ENCODE measurements around the gene NRXN3. TPM values are rescaled to one million over a fixed set of nuclear protein-coding genes. Genes with fewer than 3 reads are reported as not detected.

NRXN3 gene
- polyA plus RNA-seq, 1 donor (not counting 4 experiments of a cell fraction or from before 2014, with no cell fraction given): 0.89 TPM

- no peak for FAIRE-seq
- TF ChIP-seq CTCF (optimal IDR thresholded peaks at IDR 0.05 in 1 of 3, IDR thresholded peaks at IDR 0.05 in 1 of 3, conservative IDR thresholded peaks at IDR 0.05 in 1 of 3; ENCODE audit: extremely low read depth in 1 of 3, insufficient read depth in 2 of 3, low read length in 3 of 3): no peak
- no peak for TF ChIP-seq EZH2 (IDR thresholded peaks at IDR 0.05; ENCODE audit: low read length)
- dilution Hi-C loops (cut with MboI; ENCODE audit: extremely low pct_ligation_motif_present, low sequenced_read_pairs): no loop called here
Observed at GRCh38 chr14:78586681-78587080, 416.5 kb downstream of the NRXN3 start.

GRCh38 chr14:78588906-78589305, 418.7 kb downstream of the NRXN3 start:
- Histone ChIP-seq H3K9me1 (ENCODE audit: control insufficient read depth, extremely low read depth, insufficient read depth, low read length) (no peaks in the 10 kb centered on the region), H4K20me1 (ENCODE audit: control insufficient read depth, extremely low read depth, insufficient read depth, low read length) (no peaks in the 10 kb centered on the region), H3K79me2 (ENCODE audit: control insufficient read depth, insufficient read depth, low read length) (no peaks in the 10 kb centered on the region), H2AFZ (ENCODE audit: control insufficient read depth, low read length) (no peak overlapping the region), H3K4me1 (ENCODE audit: control insufficient read depth, extremely low read depth, insufficient read depth, low read length) (no peaks in the 10 kb centered on the region), H3K9ac (ENCODE audit: control insufficient read depth, extremely low read depth, insufficient read depth, low read length) (no peak overlapping the region), H3K27me3 (ENCODE audit: control insufficient read depth, extremely low read depth, insufficient read depth, low read length) (no peaks in the 10 kb centered on the region), H3K9me3 (ENCODE audit: control insufficient read depth, low read depth, low read length) (no peaks in the 10 kb centered on the region), H3K27ac (ENCODE audit: control insufficient read depth, insufficient read depth, low read length) (no peak overlapping the region), H3K4me3 (ENCODE audit: control insufficient read depth in 2 of 3, extremely low read depth in 1 of 3, insufficient read depth in 2 of 3, low read depth in 1 of 3, low read length in 3 of 3) (no peak overlapping the region), H3K4me2 (ENCODE audit: control insufficient read depth, extremely low read depth, insufficient read depth, low read depth, low read length) (no peak overlapping the region), H3K36me3 (ENCODE audit: control insufficient read depth in 2 of 2, extremely low read depth in 1 of 2, insufficient read depth in 2 of 2, low read length in 2 of 2) (no peaks in the 10 kb centered on the region)
- DNase-seq (ENCODE audit: low read depth, low spot score) (no peak), FAIRE-seq (no peak)
- dilution Hi-C loops (cut with MboI; ENCODE audit: extremely low pct_ligation_motif_present, low sequenced_read_pairs): no loop called here
- no peak for TF ChIP-seq CTCF (optimal IDR thresholded peaks at IDR 0.05 in 1 of 3, IDR thresholded peaks at IDR 0.05 in 1 of 3, conservative IDR thresholded peaks at IDR 0.05 in 1 of 3; ENCODE audit: extremely low read depth in 1 of 3, insufficient read depth in 2 of 3, low read length in 3 of 3)
- TF ChIP-seq EZH2 (IDR thresholded peaks at IDR 0.05; ENCODE audit: low read length): no peak

More at GRCh38 chr14:78586681-78587080, 416.5 kb downstream of the NRXN3 start:
- Histone ChIP-seq H3K36me3 (ENCODE audit: control insufficient read depth in 2 of 2, extremely low read depth in 1 of 2, insufficient read depth in 2 of 2, low read length in 2 of 2) (no peaks in the 10 kb centered on the region), H3K4me2 (ENCODE audit: control insufficient read depth, extremely low read depth, insufficient read depth, low read depth, low read length) (no peak overlapping the region), H3K4me3 (ENCODE audit: control insufficient read depth in 2 of 3, extremely low read depth in 1 of 3, insufficient read depth in 2 of 3, low read depth in 1 of 3, low read length in 3 of 3) (no peak overlapping the region), H3K9me3 (ENCODE audit: control insufficient read depth, low read depth, low read length) (no peaks in the 10 kb centered on the region), H2AFZ (ENCODE audit: control insufficient read depth, low read length) (no peak overlapping the region), H3K4me1 (ENCODE audit: control insufficient read depth, extremely low read depth, insufficient read depth, low read length) (no peaks in the 10 kb centered on the region), H4K20me1 (ENCODE audit: control insufficient read depth, extremely low read depth, insufficient read depth, low read length) (no peaks in the 10 kb centered on the region), H3K9me1 (ENCODE audit: control insufficient read depth, extremely low read depth, insufficient read depth, low read length) (no peaks in the 10 kb centered on the region), H3K27ac (ENCODE audit: control insufficient read depth, insufficient read depth, low read length) (no peak overlapping the region), H3K79me2 (ENCODE audit: control insufficient read depth, insufficient read depth, low read length) (no peaks in the 10 kb centered on the region), H3K9ac (ENCODE audit: control insufficient read depth, extremely low read depth, insufficient read depth, low read length) (no peak overlapping the region), H3K27me3 (ENCODE audit: control insufficient read depth, extremely low read depth, insufficient read depth, low read length) (no peaks in the 10 kb centered on the region)
- no peak for DNase-seq (ENCODE audit: low read depth, low spot score)
